HuH-7.5 (cell line): ENCODE measurements around the gene ARHGAP42.

Experiments
- DNase-seq: peaks from one replicate; pipeline ENCODE4 v3.0.0; 2011; ENCODE audit warnings: low spot score

Gene ARHGAP42

DNA sequence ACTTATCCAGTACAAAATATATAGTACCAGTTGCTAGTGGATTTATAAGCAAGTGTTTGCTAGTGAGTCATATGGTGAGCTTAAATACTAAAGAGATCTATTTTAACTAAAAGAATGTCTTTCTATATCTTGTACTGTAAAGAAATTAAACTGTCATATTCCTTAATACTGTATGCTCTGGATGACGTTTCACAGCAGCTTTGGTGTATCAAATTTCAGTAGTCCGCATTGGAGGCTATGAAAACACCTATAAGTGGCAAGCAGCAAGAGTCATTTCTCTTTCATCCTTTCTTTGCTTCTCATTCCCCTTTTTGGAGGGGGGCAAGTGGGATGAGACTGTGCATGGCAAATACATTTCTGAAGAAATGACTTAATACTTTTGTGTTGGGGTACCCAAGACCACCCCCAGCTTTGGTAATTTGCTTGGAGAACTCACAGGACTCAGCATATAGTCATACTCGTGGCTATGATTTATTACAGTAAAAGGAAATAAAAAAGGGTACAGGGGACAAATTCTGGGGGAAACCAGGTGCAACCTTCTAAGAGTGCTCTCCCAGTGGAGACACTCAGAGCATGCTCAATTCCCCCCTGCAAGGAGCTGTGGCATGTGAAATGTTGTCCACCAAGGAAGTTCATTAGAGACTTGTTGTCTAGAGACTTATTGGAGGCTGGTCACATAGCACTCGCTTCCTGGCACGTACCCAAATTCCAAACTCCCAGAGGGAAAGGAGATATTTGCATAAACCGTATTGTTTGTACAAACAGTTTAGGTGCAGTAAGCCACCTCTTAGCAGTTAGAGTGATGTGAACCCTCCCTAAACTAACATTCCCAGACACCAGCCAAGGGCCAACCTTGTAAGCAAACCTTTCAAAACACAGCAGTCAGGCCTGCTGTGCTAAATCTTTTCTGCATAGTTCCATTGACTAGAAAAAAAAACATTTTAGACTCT, 231.7 kb downstream of the ARHGAP42 start:
- no peak for DNase-seq

DNA sequence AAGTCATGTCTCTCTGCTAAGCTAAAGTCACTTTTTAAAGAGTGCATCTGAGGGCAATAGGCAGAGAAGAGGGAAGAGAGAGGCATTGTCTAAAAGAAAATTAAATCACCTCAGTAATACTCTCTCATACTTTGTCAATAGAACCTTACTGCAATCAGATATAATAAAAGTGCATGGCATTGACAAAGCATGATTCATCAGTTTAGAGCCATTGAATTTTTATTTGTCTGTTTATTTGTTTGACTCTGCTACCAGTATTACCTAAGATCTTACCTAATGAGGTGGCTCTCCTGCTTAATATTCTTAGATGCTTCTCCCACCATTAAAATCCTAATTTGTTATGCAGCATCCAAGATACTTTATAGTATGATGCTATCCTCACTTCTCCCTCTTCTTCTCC, 233.5 kb downstream of the ARHGAP42 start:
- DNase-seq = no peak

DNA sequence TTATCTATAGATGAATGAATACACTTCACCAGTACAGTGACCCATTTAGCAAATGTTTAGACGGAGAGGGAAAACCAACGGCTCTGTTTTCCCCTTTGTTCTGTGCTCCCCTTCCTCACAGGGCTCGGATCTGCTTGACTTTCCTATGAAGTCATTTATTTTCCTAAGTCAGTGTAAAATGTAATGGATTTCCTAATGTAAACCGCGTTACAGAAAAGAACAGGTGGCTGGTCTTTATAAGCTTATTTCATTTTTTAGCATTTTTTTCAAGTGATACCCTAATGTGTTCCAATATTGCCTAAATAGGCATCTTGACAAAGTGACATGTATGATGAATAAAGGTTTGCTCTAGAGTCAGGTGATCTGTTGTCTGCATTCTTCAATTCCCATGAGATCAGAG, 235.0 kb downstream of the ARHGAP42 start:
- DNase-seq = no peak

DNA sequence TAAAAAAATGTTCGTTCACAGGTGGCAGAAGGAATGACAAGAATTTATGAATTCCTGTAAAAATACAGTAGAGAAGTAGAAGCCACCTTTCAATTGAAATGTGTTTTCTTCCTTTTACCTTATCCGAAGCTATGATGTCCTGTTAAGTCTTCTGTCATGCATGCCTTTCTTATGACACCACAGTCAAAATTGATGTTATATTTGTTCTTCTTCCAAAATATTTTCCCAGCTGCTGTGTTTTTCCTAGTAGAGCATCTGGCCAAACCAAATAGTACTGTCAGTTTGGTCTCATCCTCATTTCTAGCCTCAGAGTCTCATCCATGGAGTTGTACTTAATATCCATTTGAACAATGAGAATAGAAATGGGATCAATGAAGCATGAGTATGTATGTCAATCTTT, 236.5 kb downstream of the ARHGAP42 start:
- no peak for DNase-seq

DNA sequence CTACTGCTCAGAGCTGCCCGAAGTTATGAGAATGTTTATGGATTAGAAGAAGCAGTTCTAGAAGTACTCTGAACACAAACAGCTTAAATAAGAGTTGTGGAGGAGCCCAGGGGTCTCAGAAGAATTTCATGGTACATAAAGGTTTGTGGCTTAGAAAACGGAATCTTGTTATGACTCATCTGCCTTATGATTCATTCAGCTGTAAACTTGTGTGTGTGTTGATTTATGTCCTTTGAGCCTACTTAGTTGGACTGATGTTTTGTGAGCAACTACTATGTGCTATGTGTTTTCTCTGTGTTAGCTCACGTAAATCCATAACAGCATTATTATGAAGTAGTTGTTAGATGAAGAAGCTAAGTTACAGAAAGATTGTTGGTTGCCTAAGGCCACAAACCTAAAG, 238.8 kb downstream of the ARHGAP42 start:
- DNase-seq = no peak

DNA sequence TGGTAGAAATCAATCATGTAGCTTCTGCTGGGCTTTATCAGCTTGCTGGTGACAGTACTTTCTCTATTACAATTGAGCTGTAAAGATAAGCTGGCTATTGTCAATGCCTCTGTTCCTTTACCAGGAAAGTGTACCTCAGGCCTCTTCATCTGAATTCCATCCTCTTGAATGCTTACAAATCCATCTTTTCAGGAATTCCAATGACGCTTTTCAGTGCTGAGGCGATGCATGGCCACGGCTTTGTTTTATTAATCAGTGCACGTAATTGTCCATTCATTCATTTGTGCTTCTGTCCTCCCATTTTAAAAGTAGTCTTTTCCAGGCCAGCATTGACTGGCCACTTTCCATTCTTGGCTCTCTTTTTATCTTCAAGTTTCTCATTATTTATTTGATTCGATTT, 240.5 kb downstream of the ARHGAP42 start:
- DNase-seq = no peak

GRCh38 chr11:100928426-100928825, 241.3 kb downstream of the ARHGAP42 start:
- DNase-seq = no peak

DNA sequence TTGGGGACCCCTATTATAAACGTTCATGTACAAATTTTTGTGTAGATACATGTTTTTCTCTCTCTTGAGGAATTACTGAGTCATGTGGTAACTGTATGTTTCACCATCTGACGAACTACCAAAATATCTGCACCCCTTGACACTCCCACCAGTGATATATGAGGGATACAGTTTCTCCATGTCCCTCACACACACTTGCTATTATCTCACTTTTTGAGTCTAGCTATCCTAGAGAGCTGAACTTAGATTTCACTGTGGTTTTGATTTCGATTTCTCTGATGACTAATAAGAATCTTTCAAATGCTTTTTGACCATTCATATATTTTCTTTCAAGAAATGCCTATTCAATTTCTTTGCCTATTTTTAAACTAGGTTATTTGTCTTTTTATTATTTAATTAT, 242.3 kb downstream of the ARHGAP42 start:
- no peak for DNase-seq

DNA sequence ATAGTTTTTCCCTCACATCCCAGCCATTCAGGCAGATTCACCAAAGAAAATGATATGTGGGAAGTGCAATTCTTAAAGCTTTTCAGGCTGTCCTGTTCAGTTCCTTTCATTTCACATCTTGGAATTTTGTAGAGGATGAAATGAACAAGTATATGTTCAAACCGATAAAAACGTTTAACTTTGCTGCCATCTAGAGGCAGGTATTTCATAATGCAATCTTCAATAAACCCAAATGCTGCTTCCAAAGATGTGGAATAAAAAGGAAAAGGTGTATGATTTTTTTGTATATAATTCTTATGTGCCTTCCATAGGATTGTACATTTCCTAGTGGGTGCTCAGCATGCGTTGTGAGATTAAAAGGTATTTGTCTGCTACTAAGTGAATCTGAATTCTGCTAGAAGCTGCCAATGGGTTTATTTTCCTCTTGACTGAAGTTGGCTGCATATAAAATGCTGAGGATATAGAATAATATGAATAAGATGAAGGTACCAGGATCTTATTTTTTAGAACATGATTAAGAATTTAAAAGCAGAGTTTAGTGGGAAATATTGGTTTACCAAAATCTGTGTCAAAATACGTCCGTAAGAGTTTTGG, 243.2 kb downstream of the ARHGAP42 start:
- DNase-seq = no peak

DNA sequence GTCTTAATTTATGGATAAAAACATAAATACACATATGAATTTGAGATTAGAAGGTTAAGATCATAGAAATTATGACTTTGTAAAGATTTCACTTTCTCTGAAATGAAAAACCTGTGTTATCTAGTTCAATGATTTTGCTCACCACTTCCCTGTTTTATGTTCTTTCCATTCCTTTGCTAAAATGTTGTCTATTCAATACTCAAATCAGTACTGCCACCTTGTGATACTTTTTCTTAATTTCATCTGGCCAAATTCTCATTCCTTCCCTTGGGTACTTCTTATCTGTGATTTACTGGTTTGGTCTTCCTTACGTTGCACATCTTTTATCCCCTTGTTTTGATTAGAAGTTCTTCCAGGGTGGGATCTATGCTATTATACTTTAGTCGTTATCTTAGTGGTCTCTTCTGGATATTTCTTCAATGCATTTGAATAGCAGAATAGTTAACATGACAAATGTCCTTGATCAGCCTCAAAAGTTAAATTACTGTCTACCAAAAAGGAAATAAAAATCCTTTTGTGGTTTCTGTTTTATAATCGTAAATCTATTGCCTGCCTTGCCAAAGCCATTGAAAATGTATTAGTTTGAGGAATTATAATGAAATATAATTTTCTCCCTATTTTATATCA, 245.5 kb downstream of the ARHGAP42 start:
- DNase-seq = no peak

GRCh38 chr11:100936781-100937180, 249.7 kb downstream of the ARHGAP42 start:
- DNase-seq = no peak

DNA sequence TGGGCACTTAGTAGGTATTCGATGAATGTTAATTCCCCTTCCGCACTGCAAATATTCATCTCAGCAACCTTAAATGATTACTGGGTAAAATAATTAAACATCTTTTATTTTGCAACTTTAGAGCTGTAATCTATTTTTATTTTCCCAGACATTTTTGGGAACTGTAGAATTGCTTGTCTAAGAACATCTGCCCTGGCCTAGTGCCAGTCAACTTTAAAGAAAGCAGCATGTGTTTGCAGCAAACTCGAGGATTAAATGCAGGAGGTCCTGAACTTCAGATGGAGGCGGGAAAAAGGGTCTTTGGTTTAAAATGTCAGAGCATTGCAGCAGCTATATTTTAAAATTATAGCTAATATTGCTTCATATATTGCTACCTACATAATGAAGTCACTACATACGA, 252.5 kb downstream of the ARHGAP42 start:
- no peak for DNase-seq

GRCh38 chr11:100940111-100940510, 253.0 kb downstream of the ARHGAP42 start:
- no peak for DNase-seq

GRCh38 chr11:100941033-100941432, 253.9 kb downstream of the ARHGAP42 start:
- no peak for DNase-seq

GRCh38 chr11:100942016-100942415, 254.9 kb downstream of the ARHGAP42 start:
- no peak for DNase-seq

DNA sequence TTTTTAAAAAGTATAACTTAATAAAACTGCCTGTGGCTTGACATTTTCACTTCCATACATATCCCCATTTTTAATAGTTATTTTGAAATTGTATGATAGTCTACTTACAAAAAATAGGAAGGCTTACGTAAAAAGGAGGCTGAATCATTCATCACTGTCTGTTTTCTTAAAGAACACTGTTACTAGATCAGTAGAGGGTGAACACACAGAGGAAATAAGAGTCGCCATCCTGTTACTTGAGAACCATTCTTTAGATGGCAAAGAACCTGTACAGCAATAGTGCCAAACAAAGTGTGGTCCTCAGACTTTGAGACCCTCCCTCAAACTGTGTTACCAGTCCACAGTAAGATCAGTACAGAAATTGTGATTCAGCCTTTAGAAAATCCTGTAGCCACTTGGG, 261.8 kb downstream of the ARHGAP42 start:
- DNase-seq = no peak

GRCh38 chr11:100949443-100949842, 262.4 kb downstream of the ARHGAP42 start:
- DNase-seq = no peak

DNA sequence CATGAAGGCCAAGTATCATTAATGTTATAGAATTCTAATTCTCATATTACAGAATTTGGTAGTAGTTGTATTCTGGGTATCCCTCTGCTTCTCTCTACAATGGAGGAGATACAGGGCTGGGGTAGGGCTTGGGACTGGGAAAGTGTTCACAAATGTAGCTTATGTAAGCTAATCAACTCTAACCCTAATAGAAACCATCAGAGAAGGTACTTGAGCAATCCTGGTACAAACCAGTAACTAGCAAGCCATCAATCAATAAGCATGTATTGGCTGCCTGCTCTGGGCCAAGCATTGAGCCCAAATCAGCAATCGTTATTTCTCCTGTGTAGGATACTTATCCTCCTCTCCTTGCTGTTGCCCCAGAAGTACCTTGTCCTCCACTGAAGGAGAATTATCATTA, 268.2 kb downstream of the ARHGAP42 start:
- DNase-seq = no peak

DNA sequence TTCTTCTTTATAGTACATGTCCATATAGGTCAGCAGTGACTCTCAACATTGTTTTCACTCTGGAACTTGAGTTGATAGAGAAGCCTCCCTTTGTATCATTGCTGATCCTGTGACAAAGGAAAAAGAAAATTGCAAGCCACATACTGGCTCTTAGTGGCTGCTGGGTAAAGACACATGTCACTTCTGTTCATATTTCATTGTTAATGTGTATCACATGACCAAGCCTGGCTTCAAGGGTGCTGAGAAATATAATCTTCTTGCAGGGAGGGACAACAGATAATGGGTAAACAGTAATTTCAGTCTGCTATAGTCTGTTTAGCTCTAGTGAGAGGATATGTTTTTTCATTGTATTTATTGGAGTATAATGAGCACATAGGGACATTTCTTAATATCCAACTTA, 269.3 kb downstream of the ARHGAP42 start:
- DNase-seq = no peak

DNA sequence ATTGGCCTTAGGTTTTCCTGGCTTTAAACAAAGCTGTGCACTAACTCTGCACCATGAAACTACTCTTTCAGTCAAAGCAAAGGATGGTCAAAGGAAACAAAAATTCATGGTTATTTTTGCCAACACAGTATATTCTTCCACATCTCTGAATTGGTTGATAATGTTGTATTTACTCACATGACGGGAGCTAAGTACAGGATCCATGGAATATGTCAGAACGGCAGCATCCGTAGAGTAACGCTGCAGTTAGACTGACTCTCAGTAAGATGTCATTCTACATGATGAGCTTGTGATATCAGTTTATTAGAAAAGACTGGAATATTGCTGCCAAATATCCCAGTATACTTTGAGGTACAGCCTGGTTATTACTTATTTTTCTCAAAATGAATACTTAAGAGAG, 270.4 kb downstream of the ARHGAP42 start:
- DNase-seq = no peak

DNA sequence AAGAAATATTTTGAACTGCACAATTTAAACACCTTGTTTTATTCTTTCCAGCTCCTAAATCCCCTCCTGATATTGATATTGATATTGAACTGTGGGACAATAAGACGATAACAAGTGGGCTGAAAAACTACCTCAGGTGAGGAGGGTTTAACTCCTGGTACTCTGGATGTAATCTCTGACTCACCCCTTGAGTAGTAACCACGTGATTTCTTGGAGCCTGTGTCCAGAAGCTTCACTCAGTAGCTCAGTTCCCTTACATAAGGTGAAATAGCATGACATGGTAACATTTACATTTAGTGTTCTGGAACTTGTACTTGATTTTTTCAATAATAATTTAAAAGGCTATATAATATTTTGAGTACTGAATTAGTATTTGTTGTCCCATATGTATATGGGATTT, 274.5 kb downstream of the ARHGAP42 start:
- DNase-seq = no peak

DNA sequence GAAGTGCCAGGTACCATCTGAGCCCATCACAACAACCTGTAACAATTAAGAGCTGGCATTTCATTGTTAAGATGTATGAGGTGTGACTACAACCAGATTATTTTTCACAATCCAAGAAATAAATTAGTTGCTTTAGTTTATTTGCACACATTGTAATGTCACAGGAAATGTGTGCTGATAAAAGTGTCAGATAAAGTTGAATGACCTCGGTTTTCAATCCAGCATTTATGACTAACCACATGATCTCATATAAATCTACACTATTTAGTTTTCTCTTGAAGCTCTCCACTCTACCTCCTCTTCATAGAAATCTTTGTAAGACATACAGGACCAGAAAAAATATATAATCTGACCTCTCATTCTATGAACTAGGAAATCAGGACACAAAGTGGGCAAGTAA, 276.3 kb downstream of the ARHGAP42 start:
- DNase-seq = no peak

- DNase-seq = no peak
Observed at GRCh38 chr11:100964435-100964834, 277.3 kb downstream of the ARHGAP42 start.
